SW 1271 (cell line): ENCODE data around the gene C16orf95.
A peak's percentile ranks its signal among the peaks of the same experiment; 100 is the strongest.
"Not testable (repeated sequence)": the region's sequence is repeated elsewhere in the genome, so short reads cannot be mapped to it uniquely, and the experiment has no call there.

ENCODE experiments used
- DNase-seq, 2 experiments: peaks; one replicate each; lab custom pipeline; 2025; lab: John Stamatoyannopoulos, UW

C16orf95 gene

DNA sequence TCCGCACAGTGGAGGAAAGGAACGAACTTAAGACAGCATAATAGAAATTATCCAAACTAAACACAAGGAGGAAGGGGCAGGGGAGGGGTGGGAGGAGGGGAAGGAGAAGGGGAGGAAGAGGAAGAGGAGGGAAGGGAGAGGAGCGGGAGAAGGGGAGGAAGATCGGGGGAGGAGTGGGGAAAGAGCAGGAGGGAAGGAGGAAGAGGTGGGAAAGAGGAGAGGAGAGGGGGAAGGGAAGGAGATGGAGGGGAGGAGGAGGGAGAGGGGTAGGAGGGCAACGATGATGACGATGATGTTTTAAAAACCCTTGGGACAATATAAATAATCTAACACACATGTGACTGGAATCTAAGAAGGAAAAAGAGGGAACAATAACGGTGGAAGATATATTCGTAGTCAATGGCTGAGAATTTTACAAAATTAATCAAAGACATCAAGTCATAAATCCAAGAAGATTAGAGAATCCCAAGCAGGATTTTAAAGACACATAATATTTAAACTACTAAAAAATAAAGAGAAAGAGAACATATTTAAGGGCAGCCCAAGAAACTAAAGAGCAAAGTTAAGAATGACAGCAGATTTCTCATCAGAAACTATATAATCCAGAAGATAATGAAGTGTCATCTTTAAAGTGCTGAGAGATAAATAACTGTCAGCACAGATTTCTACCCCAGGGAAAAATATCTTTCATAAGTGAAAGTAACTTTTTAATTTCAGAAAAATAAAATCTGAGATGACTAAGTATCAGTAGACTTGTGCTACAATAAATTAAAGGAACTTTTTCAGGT is 30.2 kb downstream of the C16orf95 start:
- no peak for DNase-seq

DNA sequence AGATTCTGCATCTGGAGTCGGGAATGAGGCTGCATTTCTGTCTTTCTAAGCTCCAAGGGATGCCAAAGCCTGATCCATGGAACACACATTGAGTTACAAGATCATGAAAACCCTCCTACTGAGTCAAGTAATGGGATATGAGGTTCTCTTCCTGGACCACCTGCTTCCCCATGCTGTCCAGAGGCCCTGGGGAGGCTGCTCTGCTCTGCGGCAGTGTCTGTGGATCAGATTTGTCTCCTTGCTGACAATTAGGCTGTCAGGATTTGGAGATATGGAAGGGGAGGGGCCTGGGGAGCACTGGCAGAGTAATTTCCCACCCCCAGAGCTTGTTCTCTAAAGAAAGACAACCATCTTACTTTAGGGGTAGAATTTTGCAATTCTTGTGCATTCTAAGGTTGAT is 33.0 kb downstream of the C16orf95 start:
- no peak for DNase-seq

DNA sequence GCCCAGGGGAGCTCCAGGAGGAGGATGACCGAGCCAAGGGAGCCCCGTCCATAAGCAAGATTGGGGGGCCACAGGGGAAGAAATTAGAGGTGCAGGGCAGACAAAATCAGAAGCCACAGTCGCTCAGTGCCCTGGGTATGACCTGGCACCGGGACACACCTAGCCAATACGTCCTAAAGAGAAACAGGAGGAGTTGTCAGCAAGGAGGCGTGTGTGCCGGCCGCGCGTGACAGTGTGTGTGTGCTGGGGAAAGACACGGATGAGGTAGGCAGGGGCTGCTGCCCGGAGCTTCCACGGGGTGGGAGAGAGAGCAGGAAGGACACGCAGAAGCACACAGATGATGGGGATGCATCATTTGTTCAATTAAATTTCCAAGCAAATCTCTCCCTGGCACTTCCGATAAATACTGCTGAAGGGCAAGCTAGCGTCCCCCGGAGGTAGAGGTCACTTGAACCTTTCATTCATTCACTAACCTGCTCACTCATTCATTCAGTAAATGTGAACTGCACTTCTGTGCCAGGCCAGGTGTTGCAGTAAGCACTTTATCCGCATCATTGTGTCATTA is 38.0 kb downstream of the C16orf95 start:
- DNase-seq, result no peak

DNA sequence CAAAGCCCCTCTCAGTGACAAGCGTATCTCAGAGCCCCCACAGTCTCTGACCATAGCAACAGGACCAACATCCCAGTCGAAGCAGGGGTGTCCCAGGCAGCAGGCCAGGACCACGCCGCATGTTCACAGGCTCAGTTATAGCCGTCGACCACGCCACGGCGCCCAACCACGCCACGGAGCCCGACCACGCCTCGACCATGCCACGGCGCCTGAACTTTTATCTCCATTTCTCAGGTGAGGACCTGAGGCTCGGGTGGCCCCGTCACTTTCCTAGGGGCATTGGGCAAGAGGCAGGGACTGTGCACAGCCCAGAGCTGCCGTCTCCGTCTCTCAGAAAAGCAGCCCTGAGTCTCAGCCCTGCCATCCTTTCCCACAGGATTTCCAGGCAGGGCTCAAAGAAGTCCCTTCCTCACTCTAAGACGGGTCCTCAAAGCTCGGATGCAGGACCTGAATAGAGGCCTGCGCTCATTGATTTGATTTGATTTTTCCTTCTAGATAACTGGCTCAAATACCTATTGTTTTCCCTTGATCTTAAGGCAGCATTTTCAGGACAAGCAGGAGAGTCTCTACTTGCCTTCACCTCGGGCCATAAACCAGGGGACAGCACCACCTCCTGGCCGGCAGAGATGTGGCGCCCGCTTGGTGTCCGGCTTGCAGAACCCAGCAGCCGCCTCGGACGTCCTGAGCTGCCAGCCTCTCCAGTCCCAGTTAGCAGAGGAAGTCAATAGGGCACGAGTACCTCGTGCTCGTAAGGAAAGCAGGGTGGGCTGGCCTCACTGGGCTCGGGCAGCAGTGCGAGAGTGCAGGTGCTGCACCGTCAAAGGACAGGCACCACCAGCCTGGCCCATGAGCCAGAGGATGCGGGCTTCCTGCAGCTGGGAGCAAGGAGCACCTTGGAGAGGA is 38.8 kb downstream of the C16orf95 start:
- DNase-seq, result peak in 1 of 2 experiments; percentile 31

DNA sequence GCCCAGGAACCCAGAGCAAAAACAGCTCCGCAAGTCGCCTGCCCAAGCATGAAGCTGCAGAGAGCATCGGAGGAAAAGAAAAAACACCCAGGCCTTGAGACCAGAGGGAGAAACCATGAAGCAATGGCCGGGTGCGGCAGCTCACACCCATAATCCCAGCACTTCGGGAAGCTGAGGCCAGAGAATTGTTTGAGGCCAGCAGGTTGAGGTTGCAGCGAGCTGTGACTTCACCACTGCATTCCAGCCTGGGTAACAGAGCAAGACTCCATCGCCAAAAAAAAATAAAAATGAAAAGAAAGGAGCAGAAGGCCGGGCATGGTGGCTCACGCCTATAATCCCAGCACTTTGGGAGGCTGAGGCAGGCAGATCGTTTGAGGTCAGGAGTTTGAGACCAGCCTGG is 40.3 kb downstream of the C16orf95 start:
- no peak for DNase-seq

DNA sequence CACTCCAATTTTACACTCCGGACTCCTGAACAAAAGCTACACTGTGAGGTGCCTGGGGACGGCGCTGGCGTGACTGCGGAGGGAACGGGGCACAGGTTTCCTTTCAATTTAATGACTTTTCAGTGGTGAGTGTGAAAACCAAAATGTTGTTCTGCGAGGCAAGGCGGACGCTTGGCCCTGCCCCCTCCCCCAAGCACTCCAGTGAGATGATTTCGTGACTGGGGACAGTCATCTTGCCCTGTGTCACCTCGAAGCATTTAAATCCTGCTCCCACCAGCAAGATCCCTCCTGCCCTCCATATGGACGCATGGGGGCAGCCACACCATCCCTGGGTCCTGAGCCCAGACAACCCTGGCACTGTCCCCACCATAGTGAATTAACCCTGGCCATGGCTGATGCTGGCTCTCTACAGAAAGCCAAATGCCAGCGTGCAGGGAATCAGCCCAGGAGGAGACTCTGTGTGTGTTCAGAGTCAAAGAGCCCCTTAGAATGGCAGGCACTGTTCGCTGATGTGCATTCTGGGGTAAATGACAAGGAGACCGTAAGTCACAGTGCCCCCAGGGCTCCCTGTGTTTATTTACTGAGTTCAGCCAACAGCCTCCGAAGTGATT is 41.0 kb downstream of the C16orf95 start:
- no peak for DNase-seq

DNA sequence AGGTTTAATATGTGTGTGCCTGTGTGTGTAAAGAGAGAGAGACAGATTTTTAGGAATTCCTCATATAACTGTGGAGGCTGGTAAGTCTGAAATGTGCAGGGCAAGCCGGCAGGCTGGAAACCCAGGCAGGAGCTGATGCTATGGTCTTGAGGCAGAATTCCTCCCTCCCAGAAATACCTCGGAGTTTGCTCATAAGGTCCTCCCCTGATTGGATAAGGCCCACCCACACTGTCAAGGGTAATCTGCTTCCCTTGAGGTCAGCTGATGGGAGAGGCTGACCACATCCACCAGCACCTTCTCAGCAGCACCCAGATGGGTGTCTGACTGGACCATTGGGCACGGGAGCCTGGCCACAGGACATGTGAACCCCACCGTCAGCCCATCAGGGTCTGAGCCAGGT is 42.4 kb downstream of the C16orf95 start:
- no peak for DNase-seq

DNA sequence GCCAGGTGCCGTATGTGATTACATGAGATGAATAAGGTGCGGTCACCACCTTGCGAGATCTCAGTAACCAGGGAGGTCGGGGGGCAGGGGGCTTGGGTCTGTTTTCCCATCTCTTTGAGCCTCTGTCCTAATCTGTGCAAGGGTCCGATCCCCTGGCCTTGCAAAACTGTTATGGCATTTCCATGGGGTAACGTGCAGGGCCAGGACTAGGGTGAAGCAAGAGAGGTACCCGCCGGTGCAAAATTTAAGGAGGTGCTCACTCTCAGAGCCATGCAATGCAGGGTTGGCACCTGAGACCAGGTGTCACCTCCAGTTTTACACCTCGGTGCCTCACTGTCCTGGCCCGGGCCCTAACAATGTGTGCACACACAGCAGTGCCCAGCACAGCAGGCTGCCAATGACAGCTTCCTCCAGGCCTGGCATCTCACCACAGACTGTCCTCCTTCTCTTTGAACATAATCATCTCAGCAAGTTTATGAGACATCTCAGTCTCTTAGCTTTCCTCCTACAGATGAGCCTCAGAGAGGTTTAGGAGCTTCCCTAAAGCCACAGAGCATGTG is 43.6 kb downstream of the C16orf95 start:
- DNase-seq, result no peak

DNA sequence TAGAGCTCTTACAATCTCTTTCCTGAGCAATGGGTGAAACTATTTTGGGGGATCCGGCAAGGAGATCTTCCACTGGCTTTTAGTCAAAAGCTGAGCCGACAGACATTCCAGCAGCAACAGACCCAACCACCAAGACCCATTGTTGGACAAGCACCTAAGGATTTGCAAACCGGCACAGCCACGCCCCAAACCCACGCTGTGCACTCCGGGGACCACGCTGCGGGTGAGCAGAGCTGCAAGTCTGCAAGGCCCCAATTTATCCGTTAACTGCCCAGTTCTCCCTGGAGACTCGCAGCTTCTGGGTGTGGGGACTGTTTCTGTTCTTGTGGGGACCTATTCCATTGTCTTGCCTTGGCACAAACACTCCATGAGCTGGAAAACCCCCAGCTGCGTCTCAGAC is 45.9 kb downstream of the C16orf95 start:
- DNase-seq, result no peak

DNA sequence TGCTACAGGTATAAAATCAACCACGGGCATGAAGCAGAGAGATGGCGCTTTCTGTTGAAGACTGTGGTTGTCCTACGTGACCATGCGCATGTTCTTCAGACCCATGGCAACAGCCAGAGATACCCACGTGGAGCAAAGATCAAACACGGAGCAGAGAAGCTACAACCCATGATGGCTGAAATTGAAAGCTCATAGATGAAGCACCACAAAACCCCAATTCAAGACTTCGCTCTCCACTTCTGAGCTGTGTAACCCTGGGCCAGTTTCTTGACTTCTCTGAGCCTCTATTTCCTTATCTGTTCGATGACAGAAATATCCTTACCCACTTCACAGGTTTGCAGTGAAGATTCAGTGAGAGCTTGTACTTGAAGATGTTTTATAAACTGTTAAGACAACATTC is 49.6 kb downstream of the C16orf95 start:
- DNase-seq, result no peak

DNA sequence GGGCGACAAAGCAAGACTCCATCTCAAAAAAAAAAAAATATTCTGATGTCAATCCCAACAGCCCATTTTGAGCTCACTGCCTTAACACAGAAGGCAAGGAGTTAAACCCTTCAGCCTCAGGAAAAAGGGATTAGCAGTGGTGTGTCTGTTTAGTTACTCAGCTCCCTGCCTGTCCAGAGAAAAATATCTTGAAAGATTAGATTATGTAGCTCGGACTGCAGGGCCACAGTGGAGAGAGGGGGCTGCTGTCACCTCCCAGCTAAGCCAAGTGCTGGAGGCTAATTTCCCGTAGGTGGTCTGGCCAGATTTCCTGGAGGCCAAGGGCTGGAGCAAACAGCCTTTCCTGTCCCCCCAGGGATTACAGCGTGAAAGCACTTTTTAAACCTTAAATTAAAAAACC is 50.3 kb downstream of the C16orf95 start:
- DNase-seq, result no peak

DNA sequence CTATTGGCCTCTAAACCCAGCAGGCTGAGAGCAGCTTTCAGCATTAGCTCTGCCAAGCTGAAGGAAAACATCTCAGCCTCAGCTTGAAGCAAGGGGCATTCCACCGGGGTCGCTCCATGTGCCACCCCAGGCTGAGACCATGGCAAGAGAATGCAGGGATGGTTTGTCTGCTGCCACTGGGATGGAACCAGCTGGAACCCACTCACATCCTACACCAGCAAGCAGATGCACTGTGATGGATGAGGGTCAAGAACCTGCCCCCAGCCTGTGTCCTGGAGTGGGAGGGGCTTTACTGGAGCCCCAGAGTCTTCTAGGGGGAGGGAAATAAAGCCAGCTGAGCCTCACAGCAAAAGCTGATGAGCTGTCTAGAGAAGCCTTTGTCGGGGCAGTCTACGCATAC is 51.9 kb downstream of the C16orf95 start:
- no peak for DNase-seq

DNA sequence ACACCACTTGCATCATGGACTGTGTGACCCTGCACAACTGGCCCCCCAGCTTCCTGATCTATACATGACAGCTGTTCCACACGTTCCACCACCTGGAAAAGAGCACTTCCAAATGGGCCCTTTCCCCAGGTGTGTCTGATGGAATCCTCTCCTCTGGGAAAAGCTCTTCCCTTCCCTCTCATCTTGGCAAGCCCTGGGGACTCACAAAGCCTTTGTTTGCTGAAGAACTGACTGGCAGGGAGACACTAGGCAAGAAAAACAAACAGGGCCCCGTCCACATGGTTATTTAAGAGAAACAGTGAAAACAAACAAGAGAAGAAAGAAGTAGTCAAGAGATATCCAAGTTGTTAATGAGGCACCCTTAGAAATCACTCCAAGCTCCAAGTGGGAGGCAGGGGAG is 52.6 kb downstream of the C16orf95 start:
- no peak for DNase-seq

DNA sequence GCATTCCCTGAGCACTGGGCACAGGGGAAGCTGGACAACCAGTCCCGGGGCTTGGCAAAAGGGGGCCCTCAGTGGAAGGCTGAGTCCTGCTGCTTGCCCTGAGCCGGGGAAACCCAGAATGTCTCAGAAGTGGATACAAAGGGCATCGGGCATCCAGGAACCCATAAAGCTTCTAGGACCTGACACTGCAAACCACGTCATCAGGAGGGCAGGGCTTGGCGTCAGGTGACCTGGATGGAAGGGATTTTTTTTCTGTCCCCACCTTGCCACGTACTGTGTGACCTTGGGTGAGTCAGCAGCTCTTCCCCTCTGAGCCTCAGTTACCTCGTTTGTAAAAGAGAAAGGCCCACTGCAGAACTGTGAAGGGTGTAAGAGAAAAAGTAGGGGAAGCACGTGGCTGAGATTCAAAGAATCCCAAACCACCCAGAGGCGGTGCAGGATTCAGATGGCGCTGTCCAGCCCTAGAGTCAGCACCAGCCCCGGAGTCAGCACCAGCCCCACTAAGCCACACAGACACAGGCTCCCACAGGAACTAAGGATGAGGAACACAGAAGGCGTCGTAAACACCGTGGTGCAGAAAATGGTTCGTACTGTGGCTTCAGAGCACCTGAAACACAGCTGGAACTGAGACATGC is 53.7 kb downstream of the C16orf95 start:
- no peak for DNase-seq

DNA sequence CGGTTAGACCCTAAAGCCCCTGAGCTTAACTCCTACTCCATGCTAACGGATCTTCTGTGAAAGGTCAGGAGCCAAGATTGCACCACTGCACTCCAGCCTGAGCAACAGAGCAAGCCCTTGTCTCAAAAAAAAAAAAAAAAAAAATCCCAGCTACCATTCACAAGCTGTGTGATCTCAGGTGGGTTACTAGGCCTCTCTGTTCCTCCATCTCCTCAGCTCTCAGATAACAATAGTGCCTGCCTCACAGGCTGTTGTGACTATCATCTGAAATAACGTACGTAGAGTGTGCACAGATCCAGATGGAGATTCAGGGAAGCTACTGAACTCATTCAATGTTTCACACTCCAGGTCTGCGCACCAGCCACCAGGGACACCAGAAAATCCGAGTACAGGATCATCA is 57.8 kb downstream of the C16orf95 start:
- no peak for DNase-seq

DNA sequence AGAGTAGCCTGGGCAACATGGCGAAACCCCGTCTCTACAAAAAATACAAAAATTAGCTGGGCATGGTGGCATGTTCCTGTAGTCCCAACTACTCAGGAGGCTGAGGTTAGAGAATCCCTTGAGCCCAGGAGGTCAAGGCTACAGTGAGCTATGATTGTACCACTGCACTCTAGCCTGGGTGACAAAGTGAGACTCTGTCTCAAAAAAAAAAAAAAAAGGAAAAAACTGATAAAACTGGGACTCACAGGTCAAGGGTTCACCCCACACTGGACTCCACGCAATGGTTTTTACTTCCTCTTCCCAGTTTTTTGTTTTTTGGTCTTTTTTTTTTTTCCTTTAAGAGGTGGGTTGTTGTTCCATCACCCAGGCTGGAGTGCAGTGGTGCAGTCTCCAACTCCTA is 58.5 kb downstream of the C16orf95 start:
- not testable (repeated sequence) for DNase-seq

DNA sequence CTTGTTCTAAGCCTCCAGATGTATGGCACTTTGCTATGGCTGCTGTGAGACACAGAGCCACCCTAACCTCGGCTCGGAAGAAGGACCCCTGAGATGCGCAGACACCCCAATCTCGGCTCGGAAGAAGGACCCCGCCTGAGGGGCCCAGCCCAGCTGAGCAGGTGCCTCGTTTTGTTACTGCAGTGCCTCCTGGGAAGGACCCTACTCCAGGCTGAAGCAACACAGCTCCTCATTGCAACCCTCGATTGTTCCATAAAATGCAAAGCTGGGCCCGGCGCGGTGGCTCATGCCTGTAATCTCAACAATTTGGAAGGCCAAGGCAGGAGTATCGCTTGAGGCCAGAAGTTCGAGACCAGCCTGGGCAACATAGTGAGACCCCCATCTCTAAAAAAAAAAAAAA is 61.3 kb downstream of the C16orf95 start:
- no peak for DNase-seq

DNA sequence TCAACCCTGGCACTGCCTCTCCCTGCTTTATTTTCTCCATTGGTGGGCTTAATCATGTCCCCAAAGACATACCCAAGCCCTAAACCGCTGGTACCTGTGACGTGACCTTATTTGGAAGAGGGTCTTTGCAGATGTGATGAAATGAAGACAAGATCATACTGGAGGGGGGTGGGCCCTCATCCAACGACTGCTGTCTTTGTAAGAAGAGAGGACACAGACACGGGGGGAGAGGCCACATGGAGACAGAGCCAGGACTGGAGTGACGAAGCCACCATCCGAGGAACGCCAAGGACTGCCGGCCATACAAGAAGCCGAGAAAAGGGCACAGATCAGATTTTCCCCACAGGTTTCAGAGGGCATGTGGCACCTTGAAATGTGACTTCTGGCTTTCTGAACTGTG is 62.5 kb downstream of the C16orf95 start:
- no peak for DNase-seq

DNA sequence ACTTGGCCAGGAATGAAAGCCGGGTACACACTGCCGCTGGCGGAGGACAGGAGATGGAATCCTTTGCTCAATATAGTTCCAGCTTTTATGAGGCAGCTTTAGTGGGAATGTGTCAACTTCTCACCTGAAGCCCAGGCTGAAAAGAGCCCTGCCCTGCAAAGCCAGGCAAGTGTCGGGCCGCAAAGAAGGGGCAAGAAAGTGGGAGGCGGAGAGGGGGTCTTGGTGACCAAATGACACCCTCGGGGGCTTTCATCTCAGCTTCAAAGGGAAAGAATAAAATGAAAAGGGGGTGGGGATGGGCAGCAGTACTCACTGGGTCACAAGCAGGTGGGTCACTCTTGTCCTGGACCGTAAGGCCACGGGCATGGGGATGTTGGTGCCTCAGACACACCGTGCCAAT is 62.9 kb downstream of the C16orf95 start:
- DNase-seq, result no peak

DNA sequence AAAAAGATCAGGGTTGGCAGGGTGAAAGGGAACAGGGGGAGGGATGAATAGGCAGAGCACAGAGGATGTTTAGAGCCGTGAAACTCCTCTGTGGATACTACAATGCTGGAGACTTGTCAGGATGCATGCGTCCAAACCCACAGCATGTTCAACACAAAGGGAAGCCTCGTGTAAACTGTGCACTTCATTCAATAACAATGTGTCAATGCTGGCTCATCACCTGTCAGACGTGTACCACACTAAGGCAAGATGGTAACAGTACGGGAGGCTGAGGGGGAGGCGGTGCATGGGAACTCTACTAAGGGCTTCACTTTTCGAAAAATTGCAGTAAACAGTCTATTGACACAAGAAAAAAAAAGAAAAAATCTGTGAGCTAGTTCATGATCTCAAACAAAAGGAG is 63.7 kb downstream of the C16orf95 start:
- no peak for DNase-seq
